Measurements from ENCODE around the gene PCNX1.

Gene PCNX1

DNA sequence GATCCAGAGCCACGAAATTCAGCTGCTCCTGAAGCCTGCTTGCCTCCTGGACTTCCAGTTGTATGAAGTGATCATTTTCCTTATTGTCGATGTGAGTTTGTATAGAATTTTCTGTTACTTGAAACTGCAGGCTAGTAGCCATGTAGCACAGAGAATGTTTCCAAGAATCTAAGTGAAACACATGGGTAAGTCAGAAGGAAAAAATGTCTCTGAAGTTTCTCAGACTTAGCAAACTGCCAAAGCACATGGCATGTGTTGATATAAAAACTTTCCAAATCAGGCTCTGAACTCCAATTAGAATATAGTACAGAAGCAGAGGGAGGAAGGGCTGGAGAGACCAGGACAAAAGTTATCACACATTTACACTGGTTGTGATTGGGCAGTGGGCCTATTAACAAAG is 9.8 kb upstream of the PCNX1 start:
- H3K9me3 ChIP-seq (ENCODE audit: control insufficient read depth, low read length): no peaks in the 10 kb centered on the region
- peak overlapping the region in 1 of 2 experiments; percentile 38 for H3K4me3 ChIP-seq (ENCODE audit: insufficient read depth in 1 of 2, low read depth in 1 of 2, low read length in 2 of 2)
- H2BK5ac ChIP-seq (ENCODE audit: low read depth, low read length, poor library complexity, severe bottlenecking): no peak overlapping the region
- H3K4ac ChIP-seq (ENCODE audit: low read depth in 1 of 2, low read length in 2 of 2): no peak overlapping the region
- no peak overlapping the region for H2AFZ ChIP-seq (ENCODE audit: low read depth, low read length)
- no peak overlapping the region for H3K4me2 ChIP-seq (ENCODE audit: low read length, poor library complexity, severe bottlenecking)
- H2AK5ac ChIP-seq (ENCODE audit: low read length, severe bottlenecking): no peak overlapping the region
- no peak overlapping the region for H2BK120ac ChIP-seq (ENCODE audit: low read depth, low read length)
- H2BK12ac ChIP-seq (ENCODE audit: low read length in 2 of 2): no peak overlapping the region
- peak; percentile 47 for DNase-seq
- no peaks in the 10 kb centered on the region for H3K36me3 ChIP-seq (ENCODE audit: control insufficient read depth in 1 of 2, insufficient read depth in 2 of 2, low read depth in 1 of 2, low read length in 2 of 2)
- no peaks in the 10 kb centered on the region for H3K27me3 ChIP-seq (ENCODE audit: control insufficient read depth in 1 of 2, insufficient read depth in 1 of 2, low read length in 2 of 2)
- H3K79me1 ChIP-seq (replicated peaks; ENCODE audit: low read length, poor library complexity, severe bottlenecking): no peaks in the 10 kb centered on the region
- peak overlapping the region; percentile 16 for H3K9ac ChIP-seq (ENCODE audit: low read length)
- no peak overlapping the region for H4K91ac ChIP-seq (ENCODE audit: low read length)
- H3K23ac ChIP-seq (ENCODE audit: low read length in 2 of 2): no peak overlapping the region
- H2BK15ac ChIP-seq (ENCODE audit: low read depth, poor library complexity, severe bottlenecking): no peak overlapping the region
- 71% methylated on average over 2 of the region's 2 CpGs for WGBS
- no peak overlapping the region for H3K27ac ChIP-seq (ENCODE audit: low read length, poor library complexity, severe bottlenecking)
- H3K18ac ChIP-seq (ENCODE audit: low read depth in 1 of 2, low read length in 2 of 2): peak overlapping the region in 1 of 2 experiments; percentile 50
- H4K8ac ChIP-seq (ENCODE audit: low read length): no peak overlapping the region
- peaks cover 7% of the 10 kb centered on the region for H3K4me1 ChIP-seq (ENCODE audit: control insufficient read depth, insufficient read depth, low read depth, low read length)
- H3K14ac ChIP-seq (ENCODE audit: low read length in 2 of 2): no peak overlapping the region

DNA sequence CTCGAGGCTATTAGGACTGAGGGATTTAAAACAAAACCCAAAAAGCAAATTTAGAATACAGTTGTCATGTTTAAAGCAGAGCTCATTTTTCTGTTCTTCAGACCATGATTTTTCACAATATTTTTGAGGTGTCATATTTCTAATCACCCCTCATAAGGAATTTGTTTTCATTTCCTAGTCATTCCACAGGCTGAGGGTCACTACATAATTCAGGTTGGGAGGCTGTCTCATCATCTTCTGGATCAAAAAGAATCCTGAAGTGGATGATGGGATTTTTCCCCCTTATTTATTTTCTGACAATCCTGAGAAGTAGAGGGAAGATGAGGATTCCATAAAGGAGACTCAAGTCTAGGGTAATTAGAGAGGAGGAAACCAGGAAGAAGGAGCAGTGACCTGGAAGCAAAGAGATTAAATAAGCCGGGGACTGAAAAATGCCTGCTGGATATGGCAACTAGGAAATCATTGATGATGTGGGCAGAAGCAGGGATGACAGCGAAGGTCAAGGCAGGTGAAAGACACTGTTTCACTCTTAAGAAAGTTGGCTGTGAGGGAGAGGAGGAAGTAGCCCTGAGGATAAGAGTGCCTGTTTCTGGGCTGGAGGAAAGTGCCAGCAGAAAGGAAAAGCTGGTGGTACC is 9.0 kb upstream of the PCNX1 start:
- H3K79me1 ChIP-seq (replicated peaks; ENCODE audit: low read length, poor library complexity, severe bottlenecking): no peaks in the 10 kb centered on the region
- peak overlapping the region; percentile 3 for H3K27ac ChIP-seq (ENCODE audit: low read length, poor library complexity, severe bottlenecking)
- H3K9ac ChIP-seq (ENCODE audit: low read length): peak overlapping the region; percentile 16
- no peaks in the 10 kb centered on the region for H3K9me3 ChIP-seq (ENCODE audit: control insufficient read depth, low read length)
- no peaks in the 10 kb centered on the region for H3K36me3 ChIP-seq (ENCODE audit: control insufficient read depth in 1 of 2, insufficient read depth in 2 of 2, low read depth in 1 of 2, low read length in 2 of 2)
- no peak overlapping the region for H2BK15ac ChIP-seq (ENCODE audit: low read depth, poor library complexity, severe bottlenecking)
- H3K4me2 ChIP-seq (ENCODE audit: low read length, poor library complexity, severe bottlenecking): no peak overlapping the region
- peaks cover 7% of the 10 kb centered on the region for H3K4me1 ChIP-seq (ENCODE audit: control insufficient read depth, insufficient read depth, low read depth, low read length)
- H3K4me3 ChIP-seq (ENCODE audit: insufficient read depth in 1 of 2, low read depth in 1 of 2, low read length in 2 of 2): no peak overlapping the region
- no peak overlapping the region for H2BK120ac ChIP-seq (ENCODE audit: low read depth, low read length)
- no peak overlapping the region for H3K4ac ChIP-seq (ENCODE audit: low read depth in 1 of 2, low read length in 2 of 2)
- H4K91ac ChIP-seq (ENCODE audit: low read length): no peak overlapping the region
- no peak overlapping the region for H3K23ac ChIP-seq (ENCODE audit: low read length in 2 of 2)
- no peak for DNase-seq
- no peaks in the 10 kb centered on the region for H3K27me3 ChIP-seq (ENCODE audit: control insufficient read depth in 1 of 2, insufficient read depth in 1 of 2, low read length in 2 of 2)
- peak overlapping the region; percentile 37 for H2AFZ ChIP-seq (ENCODE audit: low read depth, low read length)
- H3K18ac ChIP-seq (ENCODE audit: low read depth in 1 of 2, low read length in 2 of 2): no peak overlapping the region
- no peak overlapping the region for H2BK12ac ChIP-seq (ENCODE audit: low read length in 2 of 2)
- H2BK5ac ChIP-seq (ENCODE audit: low read depth, low read length, poor library complexity, severe bottlenecking): no peak overlapping the region
- peak overlapping the region; percentile 85 for H2AK5ac ChIP-seq (ENCODE audit: low read length, severe bottlenecking)
- peak overlapping the region; percentile 12 for H4K8ac ChIP-seq (ENCODE audit: low read length)
- WGBS: 78% methylated on average over 2 of the region's 3 CpGs
- H3K14ac ChIP-seq (ENCODE audit: low read length in 2 of 2): no peak overlapping the region

- peak overlapping the region; percentile 57 for H3K9ac ChIP-seq (ENCODE audit: low read length)
- H3K27ac ChIP-seq (ENCODE audit: low read length, poor library complexity, severe bottlenecking): peak overlapping the region; percentile 86
- no peak overlapping the region for H2BK15ac ChIP-seq (ENCODE audit: low read depth, poor library complexity, severe bottlenecking)
- peak overlapping the region; percentile 39 for H2AK5ac ChIP-seq (ENCODE audit: low read length, severe bottlenecking)
- peaks cover 7% of the 10 kb centered on the region for H3K4me1 ChIP-seq (ENCODE audit: control insufficient read depth, insufficient read depth, low read depth, low read length)
- no peak overlapping the region for H2AFZ ChIP-seq (ENCODE audit: low read depth, low read length)
- H3K27me3 ChIP-seq (ENCODE audit: control insufficient read depth in 1 of 2, insufficient read depth in 1 of 2, low read length in 2 of 2): no peaks in the 10 kb centered on the region
- H3K14ac ChIP-seq (ENCODE audit: low read length in 2 of 2): no peak overlapping the region
- no peaks in the 10 kb centered on the region for H3K36me3 ChIP-seq (ENCODE audit: control insufficient read depth in 1 of 2, insufficient read depth in 2 of 2, low read depth in 1 of 2, low read length in 2 of 2)
- H3K9me3 ChIP-seq (ENCODE audit: control insufficient read depth, low read length): no peaks in the 10 kb centered on the region
- DNase-seq: peak; percentile 61
- peak overlapping the region; percentile 79 for H2BK5ac ChIP-seq (ENCODE audit: low read depth, low read length, poor library complexity, severe bottlenecking)
- WGBS: no CpG with 5 or more reads among the region's 1 CpG
- H3K23ac ChIP-seq (ENCODE audit: low read length in 2 of 2): no peak overlapping the region
- no peak overlapping the region for H3K4me3 ChIP-seq (ENCODE audit: insufficient read depth in 1 of 2, low read depth in 1 of 2, low read length in 2 of 2)
- H4K8ac ChIP-seq (ENCODE audit: low read length): no peak overlapping the region
- peak overlapping the region in 1 of 2 experiments; percentile 33 for H3K4ac ChIP-seq (ENCODE audit: low read depth in 1 of 2, low read length in 2 of 2)
- H2BK12ac ChIP-seq (ENCODE audit: low read length in 2 of 2): peak overlapping the region in 1 of 2 experiments; percentile 18
- no peaks in the 10 kb centered on the region for H3K79me1 ChIP-seq (replicated peaks; ENCODE audit: low read length, poor library complexity, severe bottlenecking)
- no peak overlapping the region for H2BK120ac ChIP-seq (ENCODE audit: low read depth, low read length)
- no peak overlapping the region for H4K91ac ChIP-seq (ENCODE audit: low read length)
- no peak overlapping the region for H3K18ac ChIP-seq (ENCODE audit: low read depth in 1 of 2, low read length in 2 of 2)
- peak overlapping the region; percentile 47 for H3K4me2 ChIP-seq (ENCODE audit: low read length, poor library complexity, severe bottlenecking)
These were observed 6.0 kb upstream of the PCNX1 start for GRCh38 chr14:70901269-70901668.

DNA sequence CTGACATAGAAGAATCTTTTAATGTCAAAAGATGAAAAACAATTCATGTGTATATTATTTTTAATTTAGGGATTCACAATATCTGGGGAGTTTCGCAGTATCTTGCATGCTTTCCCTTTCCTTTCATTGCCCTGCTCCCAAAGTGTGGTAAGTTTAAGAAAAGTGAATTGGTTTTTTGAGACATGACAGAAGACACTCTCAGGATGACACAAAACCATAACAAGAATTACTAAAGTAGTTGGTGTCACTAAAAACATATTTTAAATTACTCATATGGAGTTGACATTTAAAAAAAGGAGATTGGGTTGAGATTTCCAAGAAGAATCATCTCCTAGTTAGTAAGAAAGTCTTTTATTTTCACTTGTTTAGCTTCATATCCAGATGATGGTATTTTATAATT is 5.1 kb upstream of the PCNX1 start:
- no peak overlapping the region for H3K4ac ChIP-seq (ENCODE audit: low read depth in 1 of 2, low read length in 2 of 2)
- H3K4me3 ChIP-seq (ENCODE audit: insufficient read depth in 1 of 2, low read depth in 1 of 2, low read length in 2 of 2): no peak overlapping the region
- no peak overlapping the region for H2BK12ac ChIP-seq (ENCODE audit: low read length in 2 of 2)
- H2AFZ ChIP-seq (ENCODE audit: low read depth, low read length): no peak overlapping the region
- H2AK5ac ChIP-seq (ENCODE audit: low read length, severe bottlenecking): no peak overlapping the region
- no peaks in the 10 kb centered on the region for H3K27me3 ChIP-seq (ENCODE audit: control insufficient read depth in 1 of 2, insufficient read depth in 1 of 2, low read length in 2 of 2)
- H3K23ac ChIP-seq (ENCODE audit: low read length in 2 of 2): no peak overlapping the region
- H3K14ac ChIP-seq (ENCODE audit: low read length in 2 of 2): no peak overlapping the region
- no peak overlapping the region for H4K91ac ChIP-seq (ENCODE audit: low read length)
- H2BK15ac ChIP-seq (ENCODE audit: low read depth, poor library complexity, severe bottlenecking): no peak overlapping the region
- H3K27ac ChIP-seq (ENCODE audit: low read length, poor library complexity, severe bottlenecking): no peak overlapping the region
- no peaks in the 10 kb centered on the region for H3K79me1 ChIP-seq (replicated peaks; ENCODE audit: low read length, poor library complexity, severe bottlenecking)
- H3K4me1 ChIP-seq (ENCODE audit: control insufficient read depth, insufficient read depth, low read depth, low read length): peaks cover 7% of the 10 kb centered on the region
- no peak overlapping the region for H4K8ac ChIP-seq (ENCODE audit: low read length)
- H3K4me2 ChIP-seq (ENCODE audit: low read length, poor library complexity, severe bottlenecking): no peak overlapping the region
- no peaks in the 10 kb centered on the region for H3K36me3 ChIP-seq (ENCODE audit: control insufficient read depth in 1 of 2, insufficient read depth in 2 of 2, low read depth in 1 of 2, low read length in 2 of 2)
- no peak overlapping the region for H2BK120ac ChIP-seq (ENCODE audit: low read depth, low read length)
- WGBS: no CpG with 5 or more reads among the region's 1 CpG
- no peak overlapping the region for H3K18ac ChIP-seq (ENCODE audit: low read depth in 1 of 2, low read length in 2 of 2)
- H2BK5ac ChIP-seq (ENCODE audit: low read depth, low read length, poor library complexity, severe bottlenecking): no peak overlapping the region
- no peak for DNase-seq
- no peak overlapping the region for H3K9ac ChIP-seq (ENCODE audit: low read length)
- no peaks in the 10 kb centered on the region for H3K9me3 ChIP-seq (ENCODE audit: control insufficient read depth, low read length)

Measured in mesenchymal stem cell (in vitro differentiated cells and primary cell).